ENCODE data around the gene PPP1R12C.
"Not testable (repeated sequence)": the region's sequence is repeated elsewhere in the genome, so short reads cannot be mapped to it uniquely, and the experiment has no call there.

PPP1R12C gene

DNA sequence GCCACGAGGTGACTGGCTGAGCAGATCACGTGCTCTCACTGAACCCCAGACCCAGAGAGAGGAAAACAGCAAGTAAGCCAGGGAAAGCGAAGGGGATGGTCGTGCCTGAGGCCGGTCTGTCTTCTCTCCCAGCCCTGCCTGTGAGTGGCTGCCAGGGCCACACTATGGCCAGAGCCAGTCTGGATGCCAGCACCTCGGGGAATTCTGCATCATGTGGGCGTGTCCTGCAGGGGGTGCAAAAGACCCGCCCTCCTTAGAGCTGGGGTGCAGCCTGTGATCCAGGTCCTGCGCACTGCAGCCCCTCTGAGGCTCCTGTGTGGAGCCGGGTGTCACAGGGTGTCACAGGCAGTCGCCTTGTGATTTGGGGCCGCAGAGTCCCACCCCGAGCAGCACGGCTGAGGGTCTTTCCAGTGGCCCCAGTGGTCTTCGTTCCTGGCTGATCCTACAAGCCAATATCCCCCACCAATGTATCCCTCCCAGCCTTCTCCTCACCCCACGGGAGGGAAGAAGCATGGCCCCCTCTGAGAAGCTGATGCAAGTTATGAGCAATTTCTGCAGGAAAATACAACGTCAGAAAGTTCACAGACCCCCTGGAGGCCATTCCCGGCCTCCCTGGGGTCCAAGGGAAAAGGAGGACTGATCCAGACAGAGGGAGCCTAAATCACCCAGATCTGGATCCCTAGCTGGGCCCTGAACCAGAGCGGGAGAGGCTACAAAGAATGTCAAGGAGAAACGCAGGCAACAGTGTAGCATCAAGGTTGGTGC, 7.7 kb downstream of the PPP1R12C start:
- no peak for DNase-seq

DNA sequence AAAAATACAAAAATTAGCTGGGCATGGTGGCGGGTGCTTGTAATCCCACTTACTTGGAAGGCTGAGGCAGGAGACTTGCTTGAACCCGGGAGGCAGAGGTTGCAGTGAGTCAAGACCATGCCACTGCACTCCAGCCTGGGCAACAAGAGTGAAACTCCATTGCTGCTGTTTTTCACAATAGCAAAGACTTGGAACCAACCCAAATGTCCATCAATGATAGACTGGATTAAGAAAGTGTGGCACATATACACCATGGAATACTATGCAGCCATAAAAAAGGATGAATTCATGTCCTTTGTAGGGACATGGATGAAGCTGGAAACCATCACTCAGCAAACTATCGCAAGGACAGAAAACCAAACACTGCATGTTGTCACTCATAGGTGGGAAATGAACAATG, 10.2 kb downstream of the PPP1R12C start:
- not testable (repeated sequence) for DNase-seq

DNA sequence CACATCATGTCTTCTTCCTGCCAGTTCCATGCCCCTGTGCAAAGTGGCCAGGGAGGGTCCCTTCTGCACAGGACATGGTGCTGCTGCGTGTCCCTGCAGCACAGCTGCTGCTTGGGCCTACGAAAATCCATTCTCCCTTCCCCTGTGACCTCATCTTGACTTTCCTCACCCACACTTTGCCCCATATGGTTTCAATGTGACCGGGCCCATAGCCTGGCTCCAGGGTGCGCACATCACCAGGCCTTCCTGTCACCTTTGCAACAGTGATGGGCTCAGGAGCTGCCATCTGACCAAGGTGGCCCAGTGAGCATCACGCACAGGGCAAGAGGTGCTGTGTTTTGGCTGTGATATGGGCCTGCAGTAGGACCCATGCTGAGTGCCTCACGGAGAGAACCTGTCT, 10.8 kb downstream of the PPP1R12C start:
- DNase-seq: no peak

DNA sequence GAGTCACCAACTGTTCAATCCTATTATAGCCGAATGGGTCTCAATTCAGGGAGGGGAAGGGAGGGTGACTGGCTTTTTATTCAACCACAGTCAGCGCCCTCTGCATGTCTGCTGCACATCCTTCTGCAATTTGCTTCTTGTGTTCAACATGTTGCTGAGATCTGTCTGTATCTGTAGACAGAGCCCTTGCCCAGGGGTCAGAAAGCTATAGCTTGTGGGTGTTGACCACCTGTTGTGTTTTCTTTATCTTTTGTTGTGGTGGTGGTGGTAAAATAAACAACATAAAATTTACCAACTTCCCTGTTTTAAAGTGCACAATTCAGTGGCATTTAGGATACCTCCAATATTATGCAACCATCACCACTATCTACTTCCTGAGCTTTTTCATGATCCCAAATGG, 12.2 kb downstream of the PPP1R12C start:
- DNase-seq: no peak

DNA sequence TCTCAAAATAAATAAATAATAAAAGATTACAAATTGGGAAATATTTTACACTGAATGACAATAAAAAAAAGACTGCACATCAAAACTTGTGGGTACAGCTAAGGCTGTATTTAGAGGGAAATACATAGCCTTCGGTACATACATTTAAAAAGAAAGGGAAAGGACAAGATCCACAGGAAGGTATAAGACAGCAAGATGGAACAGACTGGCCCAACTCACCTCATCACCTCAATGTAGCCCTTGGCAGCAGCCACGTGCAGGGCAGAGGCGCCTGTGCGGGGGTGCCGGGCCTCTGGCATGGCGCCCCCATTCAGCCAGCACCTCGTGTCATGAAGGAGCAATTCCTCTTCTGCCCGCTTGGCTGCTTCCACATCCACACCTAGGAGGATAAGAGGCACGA, 14.2 kb downstream of the PPP1R12C start:
- DNase-seq: no peak

DNA sequence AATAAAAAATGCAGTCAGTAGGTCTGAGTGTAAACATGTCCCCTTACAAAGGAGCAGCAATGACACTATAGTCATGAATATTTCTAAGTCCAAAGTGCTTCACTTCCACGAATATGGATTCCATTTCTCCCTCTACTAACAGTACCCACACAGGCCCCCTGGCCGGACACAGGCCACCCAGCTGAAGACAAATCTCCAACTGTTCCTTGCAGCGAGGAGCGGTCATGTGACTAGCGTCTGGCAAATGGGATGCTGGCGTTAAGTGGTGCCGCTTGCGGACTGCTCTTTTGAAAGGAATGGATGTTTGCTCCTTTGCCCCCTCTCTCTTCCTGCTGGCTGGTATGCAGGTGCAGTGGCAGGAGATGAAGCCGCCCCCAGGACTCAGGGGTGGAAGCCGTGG, 16.2 kb downstream of the PPP1R12C start:
- no peak for DNase-seq

DNA sequence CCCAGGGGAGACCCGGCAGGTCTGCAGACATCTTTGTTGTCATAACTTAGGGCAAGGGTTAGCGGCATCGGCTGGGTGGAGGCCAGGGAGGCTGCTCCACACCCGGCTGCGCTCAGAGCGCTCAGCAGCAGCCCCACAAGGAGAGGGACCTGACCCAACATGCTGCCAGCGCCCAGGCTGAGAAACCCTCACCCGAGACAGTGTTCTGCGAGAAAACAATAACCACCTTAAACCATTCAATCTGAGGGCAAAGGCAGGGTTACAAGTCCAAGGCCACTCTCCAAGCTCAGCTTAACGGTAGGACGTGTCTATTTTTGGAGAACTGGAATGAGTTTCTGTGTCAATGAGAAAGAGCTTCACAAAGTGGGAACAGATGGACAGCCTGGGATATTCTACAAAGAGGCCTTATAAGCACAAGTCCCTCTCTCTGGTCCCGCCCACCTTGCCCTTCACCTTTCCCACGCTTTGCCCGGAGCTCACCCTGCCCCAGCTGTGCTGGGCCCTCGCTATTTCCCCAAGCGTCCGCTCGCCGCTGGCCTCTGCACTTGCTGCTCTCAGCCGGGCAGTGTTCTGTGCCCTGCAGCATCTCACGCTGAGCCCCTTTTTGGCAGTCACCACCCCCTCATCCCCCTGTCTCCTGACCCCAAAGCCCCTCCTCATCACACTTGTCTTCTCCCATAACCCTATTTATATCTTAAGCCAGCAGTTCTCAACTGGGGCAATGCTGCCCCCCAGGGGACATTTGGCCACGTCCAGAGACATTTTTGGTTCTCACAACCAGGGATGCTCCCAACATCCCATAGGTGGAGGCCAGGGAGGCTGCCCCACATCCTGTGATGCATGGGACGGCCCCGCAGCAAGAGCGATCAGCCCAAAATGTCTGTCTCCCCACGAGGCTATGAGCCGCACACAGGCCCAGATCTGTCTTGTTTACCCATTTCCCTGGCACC, 17.6 kb downstream of the PPP1R12C start:
- DNase-seq: no peak

DNA sequence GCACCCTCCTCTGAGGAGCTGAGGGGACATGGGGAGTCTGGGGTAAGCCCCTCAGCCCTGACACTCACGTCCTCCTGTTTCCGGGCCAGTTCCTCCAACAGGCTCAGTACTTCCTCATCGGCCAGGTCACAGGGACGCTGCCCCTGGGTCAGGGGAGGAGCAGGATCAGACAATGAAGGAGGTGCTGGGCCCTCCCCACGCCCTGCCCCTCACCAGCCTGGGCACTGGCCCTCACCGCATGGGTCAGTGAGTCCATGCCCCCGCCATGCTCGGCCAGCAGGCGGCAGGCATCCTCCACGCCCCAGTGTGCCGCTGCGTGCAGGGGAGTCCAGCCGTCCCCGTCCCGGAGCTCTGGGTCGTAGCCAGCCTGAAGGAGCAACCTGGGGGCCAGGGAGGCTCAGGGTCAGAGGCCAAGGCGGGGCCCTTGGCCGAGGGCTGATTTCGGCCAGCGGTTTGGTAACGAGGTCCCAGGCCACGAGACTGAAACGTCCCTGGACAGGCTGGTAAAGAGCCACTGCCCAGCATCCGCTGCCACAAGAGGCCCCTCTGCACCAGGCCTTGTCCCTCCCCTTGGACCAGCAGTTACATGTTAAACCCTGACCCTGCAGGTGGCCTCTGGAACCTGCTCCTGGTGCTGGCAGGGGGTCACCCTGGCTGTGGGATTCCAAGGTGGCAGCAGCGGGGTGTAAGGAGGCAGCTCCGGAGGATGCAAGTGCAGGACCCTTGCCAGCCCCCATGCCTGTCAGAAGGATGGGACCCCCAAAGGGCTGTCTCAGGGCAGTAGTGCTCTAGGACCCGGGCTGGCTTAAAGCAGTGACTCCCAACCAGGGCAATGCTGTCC, 18.5 kb downstream of the PPP1R12C start:
- DNase-seq: no peak

DNA sequence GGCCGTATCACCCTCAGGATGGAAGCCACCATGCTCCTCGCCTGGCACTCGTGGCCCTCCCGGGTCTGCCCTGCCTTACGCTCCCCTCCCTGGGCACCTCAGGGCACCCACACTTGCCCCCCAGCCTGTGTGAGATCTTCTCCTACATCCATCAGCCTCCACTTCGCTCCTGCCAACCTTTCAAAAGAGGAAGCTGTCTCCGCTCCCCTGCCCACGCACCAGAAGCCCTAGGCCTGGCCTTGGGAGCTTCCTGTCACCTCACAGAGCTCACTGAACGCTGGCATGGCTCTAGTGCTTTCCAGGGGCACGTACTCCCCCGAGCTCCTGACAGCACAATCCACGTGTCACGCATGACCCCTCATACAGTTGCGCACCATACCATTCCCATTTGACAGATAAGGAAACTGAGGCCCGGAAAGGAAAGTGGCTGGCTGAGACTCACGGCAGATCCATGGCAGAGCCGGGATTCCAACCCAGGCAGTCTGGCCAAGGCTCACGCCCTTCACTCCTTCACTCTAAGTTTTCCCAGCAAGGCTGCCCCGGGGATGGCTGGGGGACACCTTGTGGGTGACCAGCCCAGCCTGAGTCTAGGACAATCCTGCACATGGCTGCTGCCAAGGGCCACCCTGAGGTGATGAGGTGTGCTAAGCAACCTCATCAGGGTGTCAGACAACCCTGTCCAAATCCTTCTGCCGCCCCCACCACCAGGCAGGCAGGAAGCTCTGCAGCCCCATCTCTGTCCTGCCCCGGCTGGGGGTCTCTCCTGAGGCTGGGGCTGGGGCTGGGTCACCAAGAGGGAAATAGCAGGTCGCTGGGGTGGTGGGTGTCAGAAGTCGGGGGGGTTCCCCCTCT, 19.3 kb downstream of the PPP1R12C start:
- DNase-seq: no peak

DNA sequence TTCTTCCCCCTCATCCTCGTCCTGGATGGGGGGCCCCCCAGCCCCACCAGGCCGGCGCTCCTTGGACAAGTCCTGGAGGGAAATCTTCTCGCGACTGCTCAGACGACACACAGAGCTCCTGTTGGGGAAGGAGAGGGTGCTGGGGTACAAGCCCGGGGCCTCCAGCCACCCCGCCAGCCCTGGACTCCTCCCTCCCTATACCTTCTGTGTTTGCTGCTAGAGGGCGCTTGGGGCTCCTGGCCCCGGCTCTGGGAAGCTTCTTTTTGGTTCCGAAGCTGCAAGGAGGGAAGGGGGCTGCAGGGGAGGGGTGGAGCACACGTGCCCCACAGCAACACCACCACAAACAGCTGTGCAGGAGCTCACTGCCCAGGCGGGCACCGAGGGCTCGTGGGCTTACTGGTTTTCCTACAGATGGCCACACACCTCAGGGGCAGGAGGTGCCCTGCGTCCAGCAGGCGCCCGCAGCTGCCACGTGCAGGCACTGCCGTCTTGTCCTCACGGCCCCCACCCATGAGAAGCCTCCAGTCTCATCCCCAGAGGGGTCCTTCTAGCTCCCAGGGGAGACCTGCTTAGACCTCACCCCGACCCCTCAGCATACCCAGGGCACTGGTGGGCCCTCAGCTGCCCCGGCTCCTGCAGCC, 21.3 kb downstream of the PPP1R12C start:
- DNase-seq: no peak

DNA sequence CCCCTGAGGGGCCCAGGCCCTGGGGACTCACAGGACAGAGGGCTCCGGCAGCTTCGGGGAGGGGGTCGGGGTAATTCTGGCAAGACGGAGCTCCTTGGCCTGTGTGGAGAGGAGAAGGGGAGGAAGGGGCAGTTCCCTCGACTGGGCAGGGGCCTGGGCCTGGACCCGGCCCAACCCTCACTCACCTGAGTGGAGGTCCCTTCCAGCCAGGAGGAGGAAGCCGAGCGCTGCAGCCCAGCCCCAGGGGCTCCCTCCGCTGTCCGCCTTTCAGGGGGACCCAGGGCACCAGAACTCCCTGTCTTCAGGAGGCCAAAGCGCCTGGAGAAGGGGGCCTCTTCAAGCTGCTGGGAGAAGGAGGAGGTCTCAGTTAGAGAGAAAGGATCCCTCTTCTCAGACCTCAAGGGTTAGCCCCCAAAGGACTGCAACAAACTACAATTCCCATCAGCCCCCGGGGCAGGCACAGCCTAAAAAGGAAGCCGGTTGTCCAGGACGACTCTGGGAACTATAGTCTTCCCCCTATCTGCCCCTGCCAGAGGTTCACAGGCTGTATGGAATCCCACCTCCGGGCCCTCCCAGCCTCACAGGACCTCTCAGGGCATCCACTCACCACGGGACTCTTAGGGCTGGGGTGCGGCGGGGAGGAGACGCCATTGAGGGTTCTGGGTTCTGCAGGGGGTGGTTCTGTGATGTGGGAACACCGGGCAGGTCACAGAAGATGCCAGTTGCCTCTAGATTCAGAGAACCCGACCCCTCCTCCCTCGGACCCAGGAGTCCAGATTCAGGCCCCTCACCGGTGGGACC, 22.0 kb downstream of the PPP1R12C start:
- no peak for DNase-seq

DNA sequence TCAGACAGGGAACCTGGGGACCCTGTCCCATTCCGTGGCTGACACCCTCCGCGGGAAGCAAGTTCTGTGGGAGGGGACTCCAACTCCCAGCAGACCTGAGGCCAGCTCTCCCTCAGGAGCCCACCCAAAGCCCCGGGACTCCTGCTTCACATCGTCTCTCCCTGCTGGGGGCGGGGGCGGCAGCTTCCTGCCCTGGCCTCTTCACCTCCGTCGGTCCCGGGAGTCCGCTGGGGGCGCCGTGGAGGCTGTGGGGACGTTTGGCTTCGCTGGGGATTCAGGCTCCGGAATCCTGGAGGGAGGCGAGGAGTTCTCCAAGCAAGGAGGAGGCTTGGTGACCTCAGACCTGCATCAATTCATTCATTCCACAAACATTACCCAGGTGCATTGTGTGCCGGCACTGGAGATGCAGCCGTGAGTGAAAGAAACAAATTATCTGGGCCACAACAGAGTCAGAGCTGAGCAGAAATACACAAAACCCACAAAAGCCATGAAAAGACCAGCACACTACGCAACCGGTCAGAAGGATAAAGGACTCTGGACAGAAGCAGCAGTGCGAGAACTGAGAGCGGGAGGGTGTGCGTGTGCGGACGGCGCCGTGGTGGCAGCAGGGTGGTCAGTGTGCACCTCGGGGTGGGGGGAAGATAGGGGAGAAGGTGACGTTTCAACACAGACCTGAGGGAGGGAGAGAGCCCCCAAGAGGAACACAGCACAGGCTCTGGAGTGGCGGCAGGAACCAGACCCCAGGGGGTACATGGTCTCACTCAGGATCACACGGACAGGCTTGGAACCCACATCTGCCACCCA, 22.8 kb downstream of the PPP1R12C start:
- no peak for DNase-seq

DNA sequence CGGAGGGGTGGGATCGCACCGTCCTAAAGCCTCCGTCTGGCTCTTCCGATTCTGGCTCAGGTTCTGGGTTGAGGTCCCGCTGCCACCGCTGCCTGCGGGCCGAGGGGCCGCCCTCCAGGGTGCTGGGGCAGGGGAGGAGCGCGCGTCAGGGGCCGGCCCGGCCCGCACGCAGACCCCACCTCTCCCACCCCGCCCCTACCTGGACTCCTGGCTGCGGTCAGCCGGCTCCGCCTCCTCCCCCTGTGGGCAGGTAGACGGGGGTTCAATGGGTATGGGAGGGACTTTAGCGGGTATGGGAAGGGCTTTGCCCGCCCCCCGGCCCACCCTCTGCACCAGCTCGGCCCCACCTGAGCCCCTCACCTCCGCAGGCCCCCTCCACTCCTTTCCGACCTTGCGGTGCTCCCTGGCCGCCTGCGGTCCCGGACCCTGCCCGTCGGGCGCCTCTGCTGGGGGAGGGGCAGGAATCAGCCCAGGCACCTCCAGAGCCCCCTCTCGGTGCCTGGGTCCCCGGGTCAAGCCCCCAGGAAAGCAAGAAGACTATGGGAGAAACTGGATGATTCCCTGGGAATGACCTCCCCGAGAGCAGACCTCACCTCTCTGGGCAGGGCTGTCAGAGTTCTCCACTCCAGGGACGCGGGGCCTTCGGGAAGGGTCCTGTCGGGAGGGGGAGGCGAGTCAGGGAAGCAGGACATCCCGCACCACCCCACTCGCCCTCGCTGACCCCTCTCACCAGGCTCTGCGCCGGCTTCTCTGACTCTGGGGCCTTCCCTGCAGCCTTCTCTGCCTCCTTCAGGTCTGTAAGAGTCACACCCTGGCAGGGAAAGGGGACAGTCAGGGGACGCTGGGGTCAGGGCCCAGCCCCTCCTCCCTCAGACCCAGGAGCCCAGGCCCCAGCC, 24.8 kb downstream of the PPP1R12C start:
- no peak for DNase-seq

DNA sequence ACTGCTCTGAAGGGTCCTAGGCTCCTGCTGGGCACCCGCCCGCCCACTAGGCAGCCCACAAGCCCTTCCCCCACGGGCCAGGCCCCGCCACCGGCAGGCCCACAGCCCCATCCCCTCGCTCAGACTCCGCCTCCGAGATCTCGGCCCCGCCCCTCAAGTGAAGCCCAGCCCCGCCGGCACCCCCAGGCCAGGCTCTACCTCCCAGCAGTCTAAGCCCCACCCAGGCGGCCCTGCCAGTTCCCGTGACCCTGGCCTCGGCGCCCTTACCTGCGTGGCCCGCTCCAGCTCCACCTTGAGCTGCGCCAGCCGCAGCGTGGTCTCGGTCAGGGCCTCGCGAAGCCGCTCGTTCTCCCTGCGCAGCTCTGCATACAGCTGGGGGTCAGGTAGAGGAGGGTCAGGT, 25.5 kb downstream of the PPP1R12C start:
- no peak for DNase-seq

DNA sequence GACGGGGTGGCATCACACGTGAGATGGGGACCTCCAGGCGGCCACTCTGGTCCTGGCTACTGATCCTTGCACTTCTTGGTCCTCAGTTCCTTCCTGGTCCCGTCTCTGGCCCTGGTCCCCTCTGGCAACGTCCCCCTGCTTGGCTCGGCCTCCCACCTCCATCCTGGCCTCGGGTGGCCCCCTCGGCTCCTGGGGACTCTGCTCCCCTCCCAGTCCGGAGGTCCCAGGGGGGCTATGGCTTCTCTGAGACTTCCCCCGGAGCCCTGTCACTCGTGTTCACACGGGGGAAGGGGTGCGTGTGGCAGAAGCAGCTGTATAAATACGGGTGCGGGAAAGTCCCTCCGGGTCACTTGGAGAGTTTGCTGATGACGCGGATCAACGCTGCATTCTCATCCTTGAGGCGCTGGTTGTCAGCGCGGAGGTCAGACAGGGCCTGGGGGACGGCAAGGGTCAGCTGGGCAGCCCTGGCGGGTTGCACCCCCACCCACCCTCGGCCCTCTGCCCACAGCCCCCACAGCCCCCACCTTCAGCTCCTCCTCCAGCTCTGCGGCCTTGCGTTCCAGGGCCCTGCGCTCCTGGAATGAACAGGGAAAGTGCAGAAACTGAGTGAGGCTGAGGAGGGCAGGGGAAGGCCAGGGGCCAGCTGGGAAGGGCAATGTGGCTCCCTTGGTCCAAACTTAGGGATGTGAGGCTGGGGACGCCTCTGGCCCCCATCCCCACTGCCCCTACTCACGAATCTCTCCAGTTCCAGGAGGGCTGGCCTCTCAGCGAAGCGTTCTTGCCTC, 26.1 kb downstream of the PPP1R12C start:
- DNase-seq: no peak

DNA sequence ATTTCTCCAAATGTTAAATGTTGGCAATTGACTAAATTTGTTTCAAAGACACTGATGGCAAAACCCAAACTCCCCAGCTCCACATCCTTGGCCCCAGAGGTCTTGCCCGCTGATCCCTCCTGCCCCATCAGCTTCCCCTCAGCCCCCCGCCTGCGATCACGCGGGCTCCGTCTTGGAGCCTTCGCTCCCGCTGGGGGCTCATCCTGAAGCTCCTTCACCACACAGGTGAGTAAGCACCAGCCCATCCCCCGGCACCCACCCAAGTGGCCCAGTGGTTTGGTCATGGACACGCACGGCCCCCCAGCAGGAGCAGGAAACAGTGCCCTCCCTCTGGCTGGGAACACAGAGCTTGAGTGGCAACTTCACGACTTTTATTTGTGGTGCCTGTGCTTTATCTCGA, 26.9 kb downstream of the PPP1R12C start:
- no peak for DNase-seq

DNA sequence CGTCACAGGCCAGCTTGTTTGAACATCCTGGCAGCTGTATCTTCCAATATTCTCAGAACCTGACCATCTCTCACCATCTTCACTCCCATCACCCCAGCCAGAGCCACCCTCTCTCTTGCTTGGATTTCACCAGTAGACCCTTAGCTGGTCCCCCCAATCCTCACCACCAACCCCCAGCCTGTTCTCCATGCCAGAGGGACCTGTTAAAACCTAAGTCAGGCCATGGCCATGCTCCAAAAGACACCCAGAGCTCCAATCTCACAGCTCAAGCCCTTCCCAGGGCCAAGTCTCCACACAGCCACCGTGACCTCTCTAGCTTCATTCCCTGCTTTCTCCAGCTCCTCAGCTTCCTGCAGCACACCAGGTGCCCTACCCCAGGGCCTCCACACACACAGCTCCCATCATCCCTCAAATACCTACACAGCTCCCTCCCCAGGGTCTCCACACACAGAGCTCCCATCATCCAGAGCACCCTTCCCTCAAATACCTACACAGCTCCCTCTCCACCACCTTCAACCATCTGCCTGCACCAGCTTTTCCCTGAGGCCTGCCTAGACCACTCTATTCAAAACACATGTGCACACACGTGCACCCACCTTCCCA, 28.0 kb downstream of the PPP1R12C start:
- no peak for DNase-seq
